HG03520 (cell line): ENCODE results near the gene WLS.
"Not testable (repeated sequence)": the region's sequence is repeated elsewhere in the genome, so short reads cannot be mapped to it uniquely, and the experiment has no call there.

ENCODE experiments used
- ATAC-seq: cut with Tn5 transposase; IDR thresholded peaks from one replicate; pipeline ENCODE4 v1.9.1; 2021; ENCODE audit warnings: mild to moderate bottlenecking, moderate library complexity; ENCODE audit not compliant: unreplicated experiment

WLS gene

GRCh38 chr1:68168545-68169171 is 63.7 kb downstream of the WLS start:
- no peak for ATAC-seq

- ATAC-seq, result no peak
Measured at GRCh38 chr1:68167211-68167610, 65.1 kb downstream of the WLS start.

- no peak for ATAC-seq
Measured at GRCh38 chr1:68166348-68166747, 66.0 kb downstream of the WLS start.

GRCh38 chr1:68165665-68166064 is 66.7 kb downstream of the WLS start:
- no peak for ATAC-seq

GRCh38 chr1:68164918-68165317 is 67.4 kb downstream of the WLS start:
- no peak for ATAC-seq

- no peak for ATAC-seq
Measured at GRCh38 chr1:68163220-68163619, 69.1 kb downstream of the WLS start.

GRCh38 chr1:68162761-68163160 is 69.6 kb downstream of the WLS start:
- no peak for ATAC-seq

GRCh38 chr1:68161672-68162071 is 70.7 kb downstream of the WLS start:
- not testable (repeated sequence) for ATAC-seq

- peak; percentile 87 for ATAC-seq
Measured at GRCh38 chr1:68160935-68161334, 71.4 kb downstream of the WLS start.

- ATAC-seq, result no peak
Measured at GRCh38 chr1:68160021-68160420, 72.3 kb downstream of the WLS start.

GRCh38 chr1:68158837-68159236 is 73.5 kb downstream of the WLS start:
- ATAC-seq, result no peak

GRCh38 chr1:68157416-68157815 is 74.9 kb downstream of the WLS start:
- ATAC-seq, result no peak

GRCh38 chr1:68151690-68152089 is 80.6 kb downstream of the WLS start:
- ATAC-seq, result no peak

- ATAC-seq, result no peak
Measured at GRCh38 chr1:68149907-68150306, 82.4 kb downstream of the WLS start.

- no peak for ATAC-seq
Measured at GRCh38 chr1:68149110-68149798, 83.1 kb downstream of the WLS start.

- ATAC-seq, result no peak
Measured at GRCh38 chr1:68148631-68149030, 83.7 kb downstream of the WLS start.

- ATAC-seq, result no peak
Measured at GRCh38 chr1:68147534-68148171, 84.7 kb downstream of the WLS start.

GRCh38 chr1:68145418-68146126 is 86.8 kb downstream of the WLS start:
- ATAC-seq, result no peak

- ATAC-seq, result no peak
Measured at GRCh38 chr1:68144856-68145255, 87.5 kb downstream of the WLS start.

- no peak for ATAC-seq
Measured at GRCh38 chr1:68143633-68144032, 88.7 kb downstream of the WLS start.

GRCh38 chr1:68142461-68142860 is 89.9 kb downstream of the WLS start:
- no peak for ATAC-seq

GRCh38 chr1:68142036-68142435 is 90.3 kb downstream of the WLS start:
- ATAC-seq, result no peak
